Chondrocyte (in vitro differentiated cells): Measurements from ENCODE around the gene NRXN3. TPM values are rescaled to one million over a fixed set of nuclear protein-coding genes. Genes with fewer than 3 reads are reported as not detected.

Source experiments
- DNase-seq: peaks from one replicate; pipeline ENCODE4 v3.0.0; 2021; ENCODE audit warnings: mixed read lengths, low spot score
- H3K27ac Mint-ChIP-seq: one replicate; pipeline ENCODE4 v1.8.0; 2021; ENCODE audit warnings: mild to moderate bottlenecking, moderate library complexity, mixed read lengths; ENCODE audit not compliant: unreplicated experiment
- H3K27me3 Mint-ChIP-seq: 2 replicates; pipeline ENCODE4 v1.8.0; 2021; ENCODE audit warnings: low read depth, mixed read lengths
- H3K36me3 Mint-ChIP-seq: 2 replicates; pipeline ENCODE4 v1.8.0; 2021; ENCODE audit warnings: low read depth, mixed read lengths
- H3K4me1 Mint-ChIP-seq: 2 replicates; pipeline ENCODE4 v1.8.0; 2021; ENCODE audit warnings: low read depth, mild to moderate bottlenecking, mixed read lengths
- H3K4me3 Mint-ChIP-seq: one replicate; pipeline ENCODE4 v1.8.0; 2021; ENCODE audit warnings: mild to moderate bottlenecking, moderate library complexity, mixed read lengths; ENCODE audit not compliant: unreplicated experiment
- H3K9me3 Mint-ChIP-seq: 2 replicates; pipeline ENCODE4 v1.8.0; 2021; ENCODE audit warnings: low read depth, mixed read lengths
- total RNA-seq: library from RNA; stranded (reverse); gene quantifications from 3 replicates; pipeline ENCODE4 v1.2.1, GENCODE V29; 2021
- TF ChIP-seq, protein P1 (sequence below): fragments of 200-600 bp; sonication (generic); IDR thresholded peaks from 2 replicates; pipeline ENCODE4 v1.5.0; 2021; ENCODE audit warnings: antibody characterized with exemption, mild to moderate bottlenecking, moderate library complexity

Gene NRXN3
- total RNA-seq, 1 donor from 2014 or later = 7.9 TPM

DNA sequence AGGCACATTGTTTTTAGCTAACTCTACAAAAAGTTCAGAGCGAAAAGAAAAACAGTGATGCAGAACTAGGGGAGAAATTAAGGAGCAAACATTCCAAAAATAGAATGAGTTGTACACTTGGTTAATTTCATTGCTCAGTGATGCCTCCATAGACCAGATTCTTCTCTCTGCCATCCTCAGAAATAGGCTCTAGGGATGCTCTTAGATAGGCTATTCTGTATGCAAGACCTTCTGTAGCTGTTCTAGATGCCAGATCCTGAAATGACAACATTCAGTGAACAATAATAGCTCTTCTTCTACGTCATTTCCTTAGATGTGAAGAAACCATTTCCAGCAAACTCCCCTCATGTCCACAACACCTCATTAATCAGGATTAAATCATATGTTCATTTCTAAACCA lies 1574.9 kb downstream of the NRXN3 start:
- Mint-ChIP-seq H3K9me3 (no peaks in the 10 kb centered on the region), H3K27me3 (no peaks in the 10 kb centered on the region), H3K4me3 (no peak overlapping the region), H3K27ac (no peak overlapping the region), H3K36me3 (no peaks in the 10 kb centered on the region), H3K4me1 (peaks cover 4% of the 10 kb centered on the region)
- TF ChIP-seq, protein P1, sequence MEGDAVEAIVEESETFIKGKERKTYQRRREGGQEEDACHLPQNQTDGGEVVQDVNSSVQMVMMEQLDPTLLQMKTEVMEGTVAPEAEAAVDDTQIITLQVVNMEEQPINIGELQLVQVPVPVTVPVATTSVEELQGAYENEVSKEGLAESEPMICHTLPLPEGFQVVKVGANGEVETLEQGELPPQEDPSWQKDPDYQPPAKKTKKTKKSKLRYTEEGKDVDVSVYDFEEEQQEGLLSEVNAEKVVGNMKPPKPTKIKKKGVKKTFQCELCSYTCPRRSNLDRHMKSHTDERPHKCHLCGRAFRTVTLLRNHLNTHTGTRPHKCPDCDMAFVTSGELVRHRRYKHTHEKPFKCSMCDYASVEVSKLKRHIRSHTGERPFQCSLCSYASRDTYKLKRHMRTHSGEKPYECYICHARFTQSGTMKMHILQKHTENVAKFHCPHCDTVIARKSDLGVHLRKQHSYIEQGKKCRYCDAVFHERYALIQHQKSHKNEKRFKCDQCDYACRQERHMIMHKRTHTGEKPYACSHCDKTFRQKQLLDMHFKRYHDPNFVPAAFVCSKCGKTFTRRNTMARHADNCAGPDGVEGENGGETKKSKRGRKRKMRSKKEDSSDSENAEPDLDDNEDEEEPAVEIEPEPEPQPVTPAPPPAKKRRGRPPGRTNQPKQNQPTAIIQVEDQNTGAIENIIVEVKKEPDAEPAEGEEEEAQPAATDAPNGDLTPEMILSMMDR = no peak
- no peak for DNase-seq

DNA sequence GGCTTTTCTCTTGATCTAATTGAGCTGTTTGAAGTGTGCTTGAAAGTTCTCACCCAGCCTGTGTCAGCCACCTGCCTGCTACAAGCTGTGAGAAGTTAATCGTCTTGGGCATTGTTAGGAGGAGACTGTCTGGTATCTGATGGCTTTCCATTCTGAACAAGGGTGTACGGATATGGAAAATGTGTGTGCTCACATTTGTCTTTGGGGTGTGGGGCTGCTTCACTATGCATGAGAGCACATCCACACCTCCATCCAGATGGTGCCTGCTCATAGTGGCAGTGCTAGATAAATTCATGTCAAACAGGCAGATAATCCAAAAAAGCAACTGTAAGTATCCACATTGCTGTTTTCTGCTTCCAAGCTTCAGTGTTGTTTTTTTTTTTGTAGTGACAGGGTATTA lies 1578.9 kb downstream of the NRXN3 start:
- no peaks in the 10 kb centered on the region for H3K4me1 Mint-ChIP-seq
- no peak overlapping the region for H3K27ac Mint-ChIP-seq
- TF ChIP-seq, protein P1 = no peak
- no peak overlapping the region for H3K4me3 Mint-ChIP-seq
- no peaks in the 10 kb centered on the region for H3K9me3 Mint-ChIP-seq
- H3K27me3 Mint-ChIP-seq = no peaks in the 10 kb centered on the region
- DNase-seq = no peak
- no peaks in the 10 kb centered on the region for H3K36me3 Mint-ChIP-seq

DNA sequence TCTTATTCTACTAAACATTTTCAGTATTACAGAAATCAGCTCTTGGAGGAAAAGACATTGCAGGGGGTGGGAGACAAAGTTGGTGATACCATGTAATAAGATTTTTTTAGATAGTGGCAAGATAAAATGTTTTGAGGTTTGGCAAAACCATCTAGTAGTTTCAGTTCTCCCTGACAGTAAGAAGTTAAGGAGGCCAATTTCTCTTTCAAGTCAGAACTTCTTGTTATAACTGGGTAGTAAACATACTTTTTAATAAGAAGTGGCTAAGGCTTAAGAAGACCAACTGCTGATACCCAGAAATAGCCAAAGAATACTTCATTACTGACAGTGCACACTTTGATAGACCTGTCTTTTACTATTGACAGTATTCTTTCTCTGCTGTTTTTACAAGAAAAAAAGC lies 1588.8 kb downstream of the NRXN3 start:
- Mint-ChIP-seq H3K27ac (no peak overlapping the region), H3K27me3 (no peaks in the 10 kb centered on the region), H3K36me3 (peaks cover 1% of the 10 kb centered on the region), H3K4me3 (no peak overlapping the region), H3K9me3 (peaks cover 4% of the 10 kb centered on the region), H3K4me1 (no peaks in the 10 kb centered on the region)
- no peak for DNase-seq
- TF ChIP-seq, protein P1 = no peak

DNA sequence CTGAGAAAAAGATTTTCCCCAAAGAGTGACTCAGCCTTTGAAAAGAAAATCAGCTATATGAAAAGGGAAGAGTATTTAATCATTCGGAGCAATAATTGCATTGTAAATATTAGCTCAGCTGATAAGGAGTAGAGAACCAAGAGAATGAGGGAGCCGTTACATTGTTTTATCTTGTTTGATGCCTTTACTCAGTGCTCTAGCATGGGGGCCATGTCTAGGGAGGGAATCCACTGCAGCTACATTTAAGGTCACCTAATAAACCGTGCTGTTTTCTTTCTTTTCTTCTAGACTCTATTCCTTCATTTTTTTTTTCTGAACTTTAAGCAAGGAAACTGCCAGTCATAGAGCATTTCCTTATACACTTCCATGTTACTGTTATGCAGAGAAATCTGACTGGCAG lies 1594.2 kb downstream of the NRXN3 start:
- Mint-ChIP-seq H3K36me3 (no peaks in the 10 kb centered on the region), H3K27ac (no peak overlapping the region), H3K4me1 (no peaks in the 10 kb centered on the region), H3K4me3 (no peak overlapping the region), H3K27me3 (no peaks in the 10 kb centered on the region), H3K9me3 (peaks cover 6% of the 10 kb centered on the region)
- TF ChIP-seq, protein P1 = no peak
- no peak for DNase-seq

DNA sequence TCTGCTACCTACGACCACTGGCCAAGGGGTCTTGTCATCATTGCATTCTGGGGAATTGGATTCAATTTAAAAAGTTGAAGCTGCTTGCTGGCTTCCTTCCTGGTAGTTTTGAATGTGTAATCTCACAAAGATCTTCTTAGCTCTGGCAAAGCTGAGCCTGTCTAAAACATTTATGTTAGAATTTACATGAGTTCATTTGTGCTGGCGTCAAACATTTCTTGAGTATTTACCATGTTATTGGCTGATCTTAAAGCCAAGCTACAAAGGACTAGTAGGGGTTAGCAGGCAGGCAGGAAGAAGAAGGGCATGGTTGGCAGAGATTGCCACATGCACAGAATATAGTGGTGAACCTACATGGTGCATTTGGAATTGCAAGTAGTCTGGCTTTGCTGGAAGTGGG lies 1596.3 kb downstream of the NRXN3 start:
- Mint-ChIP-seq H3K9me3 (peaks cover 14% of the 10 kb centered on the region), H3K27ac (no peak overlapping the region), H3K4me3 (no peak overlapping the region), H3K36me3 (no peaks in the 10 kb centered on the region), H3K4me1 (no peaks in the 10 kb centered on the region), H3K27me3 (no peaks in the 10 kb centered on the region)
- TF ChIP-seq, protein P1 = no peak
- no peak for DNase-seq
